Psoas muscle (tissue), 8 donors: Measurements from ENCODE around the gene GMEB2. TPM values are rescaled to one million over a fixed set of nuclear protein-coding genes. Genes with fewer than 3 reads are reported as not detected.

Experiments used
- ATAC-seq, 4 donors: fragments of 200-7000 bp; cut with Tn5 transposase; one replicate each; pipeline ENCODE4 v1.9.1; 2020; ENCODE audit warnings: moderate library complexity in 3 of 4, mild to moderate bottlenecking in 2 of 4
- DNase-seq, 2 donors: peaks; one replicate each; pipeline ENCODE4 v3.0.0-alpha.2; 2020
- H3K27ac ChIP-seq: fragments of 200-600 bp; one replicate; pipeline ENCODE4 v1.8.0; 2022
- H3K27me3 ChIP-seq, 3 donors: fragments of 200-600 bp in 1 of 3; one replicate each; pipeline versions ENCODE4 v1.6.1 to v1.8.0; 2013 to 2022; ENCODE audit warnings: low read length in 2 of 3, mild to moderate bottlenecking in 2 of 3, moderate library complexity in 1 of 3; ENCODE audit not compliant: insufficient read depth in 3 of 3
- H3K36me3 ChIP-seq, 2 donors: fragments of 200-600 bp in 1 of 2; one replicate each; pipeline versions ENCODE4 v1.6.1 to v1.8.0; 2013 to 2022; ENCODE audit warnings: low read depth in 1 of 2, mild to moderate bottlenecking in 1 of 2, moderate library complexity in 1 of 2; ENCODE audit not compliant: insufficient read depth in 1 of 2
- H3K4me1 ChIP-seq: fragments of 200-600 bp; one replicate; pipeline ENCODE4 v1.8.0; 2022
- H3K4me3 ChIP-seq: fragments of 200-600 bp; one replicate; pipeline ENCODE4 v1.8.0; 2022; ENCODE audit warnings: mild to moderate bottlenecking
- H3K9me3 ChIP-seq: fragments of 200-600 bp; one replicate; pipeline ENCODE4 v1.8.0; 2022
- WGBS, 3 donors: extraction: QIAGEN DNeasy Blood & Tissue Kit; methylation state at CpG; one replicate each; pipeline versions ENCODE4 v1.1.6 to v1.1.7; 2013; 5-methylcytosine and 5-hydroxymethylcytosine counted together
- intact Hi-C, 2 donors: fragments of 100-400 bp; cut with DNase I; formaldehyde crosslinking; loops; one replicate each; pipeline versions ENCODE4 v1.11.0 to v1.14.2; 2022
- polyA plus RNA-seq, 3 donors: library from polyadenylated mRNA; stranded (reverse); fragments of 200-250 nt; gene quantifications; one replicate each; pipeline ENCODE4 v1.2.3, GENCODE V29; 2013
- total RNA-seq, 4 donors: library from RNA; stranded (reverse); fragmentation: NEBNext Ultra II Directional in 2 of 4; extraction: Animal tissue kit (Norgen Biotek cat#: 25700) in 2 of 4; gene quantifications; one replicate each; pipeline versions ENCODE4 v1.2.1 to v1.2.4, GENCODE V29; 2021 to 2023
- TF ChIP-seq, protein P1 (sequence below): fragments of 200-600 bp; IDR thresholded peaks from one replicate; pipeline ENCODE4 v1.8.0; 2022; ENCODE audit warnings: antibody characterized with exemption
- donor health status: healthy with polysubstance abuse.
- donor health status: DM: no; HTN: no; CAD: no; lungs with moderate emphysema.
- donor health status: Bipolar disorder and iron deficiency.
- donor health status: healthy.
- donor health status: DM: yes; HTN: yes; CAD: no.
- donor health status: DM: no; HTN: no; CAD: no.
- donor health status: DM: no; HTN: no; CAD: no.
- donor health status: DM: yes; HTN: yes; CAD: no.

Gene GMEB2
- total and polyA plus RNA-seq, 7 donors, result 5.4 to 10.1 (median 8.5) TPM

DNA sequence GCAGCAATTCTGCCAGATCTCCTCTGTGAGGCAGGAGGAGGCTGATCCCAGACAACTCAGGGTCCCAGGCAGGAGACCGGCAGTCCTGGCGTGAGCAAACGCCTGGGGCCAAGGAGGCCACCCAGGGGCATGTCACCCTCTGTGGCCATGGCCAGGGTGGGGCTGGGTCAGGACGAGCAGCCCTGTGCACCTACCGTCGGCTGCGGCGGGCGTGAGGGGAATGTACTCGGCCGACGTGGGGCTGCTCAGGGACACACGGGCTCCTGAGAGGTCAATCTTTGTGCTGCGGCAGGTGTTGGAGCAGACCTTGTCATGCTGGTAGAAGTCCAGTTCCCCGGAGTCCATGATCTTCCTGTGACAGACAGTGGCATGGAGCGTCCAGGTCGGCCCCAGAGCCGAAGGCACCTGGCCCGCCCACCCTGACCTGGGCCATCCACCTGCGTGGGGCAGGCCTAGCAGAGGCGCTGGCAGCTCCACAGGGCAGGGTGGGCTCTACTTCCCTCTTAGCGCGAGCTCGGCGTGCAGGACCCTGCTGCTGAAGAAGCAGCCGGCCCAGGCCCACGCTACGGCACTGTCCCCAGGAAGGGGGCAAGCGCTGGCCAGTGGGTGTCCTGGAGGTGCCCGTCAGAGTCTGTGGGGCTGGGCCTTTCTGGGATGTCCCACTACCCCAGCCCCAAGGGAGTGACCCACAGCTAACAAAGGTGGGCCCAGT, 31.3 kb downstream of the GMEB2 start:
- Histone ChIP-seq H3K4me1 (no peaks in the 10 kb centered on the region), H3K27me3 (no peaks in the 10 kb centered on the region), H3K4me3 (no peak overlapping the region), H3K36me3 (peaks cover 4 to 66% of the 10 kb centered on the region in 2 donors), H3K9me3 (no peaks in the 10 kb centered on the region), H3K27ac (no peak overlapping the region)
- TF ChIP-seq, protein P1, sequence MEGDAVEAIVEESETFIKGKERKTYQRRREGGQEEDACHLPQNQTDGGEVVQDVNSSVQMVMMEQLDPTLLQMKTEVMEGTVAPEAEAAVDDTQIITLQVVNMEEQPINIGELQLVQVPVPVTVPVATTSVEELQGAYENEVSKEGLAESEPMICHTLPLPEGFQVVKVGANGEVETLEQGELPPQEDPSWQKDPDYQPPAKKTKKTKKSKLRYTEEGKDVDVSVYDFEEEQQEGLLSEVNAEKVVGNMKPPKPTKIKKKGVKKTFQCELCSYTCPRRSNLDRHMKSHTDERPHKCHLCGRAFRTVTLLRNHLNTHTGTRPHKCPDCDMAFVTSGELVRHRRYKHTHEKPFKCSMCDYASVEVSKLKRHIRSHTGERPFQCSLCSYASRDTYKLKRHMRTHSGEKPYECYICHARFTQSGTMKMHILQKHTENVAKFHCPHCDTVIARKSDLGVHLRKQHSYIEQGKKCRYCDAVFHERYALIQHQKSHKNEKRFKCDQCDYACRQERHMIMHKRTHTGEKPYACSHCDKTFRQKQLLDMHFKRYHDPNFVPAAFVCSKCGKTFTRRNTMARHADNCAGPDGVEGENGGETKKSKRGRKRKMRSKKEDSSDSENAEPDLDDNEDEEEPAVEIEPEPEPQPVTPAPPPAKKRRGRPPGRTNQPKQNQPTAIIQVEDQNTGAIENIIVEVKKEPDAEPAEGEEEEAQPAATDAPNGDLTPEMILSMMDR, result no peak
- 93 to 96% (median 93%) methylated on average over 25 to 30 of the region's 30 CpGs for WGBS, 3 donors
- no peak for ATAC-seq
- no peak for DNase-seq
- intact Hi-C loops, result no loop called here

DNA sequence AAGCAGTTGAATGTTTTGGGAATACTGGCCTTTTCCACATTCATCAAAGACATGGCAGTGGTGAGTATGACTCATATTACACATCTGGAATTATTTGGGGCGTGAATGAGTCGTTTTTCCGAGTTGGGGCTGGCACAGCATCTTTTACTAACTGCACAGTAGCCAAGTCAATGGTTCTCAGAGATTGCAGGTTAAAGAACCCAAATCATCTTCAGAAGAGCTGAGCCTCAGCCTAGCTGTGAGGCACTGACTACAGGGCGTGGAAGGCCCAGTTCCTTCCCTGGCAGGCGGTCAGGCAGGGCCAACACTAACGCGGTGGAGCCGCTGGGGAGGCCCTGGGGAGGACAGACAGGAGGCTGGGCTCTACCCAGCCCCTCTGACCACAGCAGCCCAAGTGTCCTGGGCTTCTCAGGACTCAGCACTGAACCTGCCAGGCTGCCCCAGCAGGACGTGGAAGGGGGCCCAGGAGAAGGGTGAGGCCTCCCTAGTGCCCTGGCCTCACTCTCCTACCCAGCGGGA, 32.8 kb downstream of the GMEB2 start:
- 58 to 80% (median 68%) methylated on average over 10 of the region's 10 CpGs for WGBS, 3 donors
- intact Hi-C loops, result no loop called here
- Histone ChIP-seq H3K27me3 (no peaks in the 10 kb centered on the region), H3K4me1 (no peaks in the 10 kb centered on the region), H3K36me3 (peaks cover 4 to 69% of the 10 kb centered on the region in 2 donors), H3K27ac (no peak overlapping the region), H3K4me3 (no peak overlapping the region), H3K9me3 (no peaks in the 10 kb centered on the region)
- peak in 1 of 2 donors; percentile 73 for DNase-seq
- ATAC-seq, result peak in 1 of 4 donors; percentile 23
- TF ChIP-seq, protein P1, result no peak

DNA sequence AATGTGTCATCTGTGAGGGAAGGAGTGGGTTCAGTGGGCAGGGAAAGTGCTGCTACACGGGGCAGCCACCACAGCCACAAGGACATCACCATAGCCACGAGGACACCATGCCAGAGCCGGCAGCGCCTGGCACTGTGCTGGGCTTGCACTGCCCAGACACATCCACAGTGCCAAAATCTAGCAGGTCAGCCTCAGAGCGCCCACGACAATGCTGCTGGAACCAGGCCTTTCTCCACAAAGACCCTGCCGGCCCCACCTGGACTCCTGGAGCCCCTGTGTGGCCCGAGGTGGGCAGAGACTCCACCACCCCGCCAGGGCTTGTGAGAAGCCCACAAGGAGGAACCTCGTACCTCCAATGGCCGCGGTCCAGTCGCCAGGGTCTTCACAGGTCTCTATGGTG, 34.2 kb downstream of the GMEB2 start:
- Histone ChIP-seq H3K4me1 (no peaks in the 10 kb centered on the region), H3K27me3 (no peaks in the 10 kb centered on the region), H3K4me3 (no peak overlapping the region), H3K36me3 (peaks cover 4 to 57% of the 10 kb centered on the region in 2 donors), H3K27ac (no peak overlapping the region), H3K9me3 (no peaks in the 10 kb centered on the region)
- no peak for ATAC-seq
- DNase-seq, result no peak
- TF ChIP-seq, protein P1, result no peak
- 69 to 80% (median 80%) methylated on average over 13 of the region's 13 CpGs for WGBS, 3 donors
- intact Hi-C loops, result no loop called here

DNA sequence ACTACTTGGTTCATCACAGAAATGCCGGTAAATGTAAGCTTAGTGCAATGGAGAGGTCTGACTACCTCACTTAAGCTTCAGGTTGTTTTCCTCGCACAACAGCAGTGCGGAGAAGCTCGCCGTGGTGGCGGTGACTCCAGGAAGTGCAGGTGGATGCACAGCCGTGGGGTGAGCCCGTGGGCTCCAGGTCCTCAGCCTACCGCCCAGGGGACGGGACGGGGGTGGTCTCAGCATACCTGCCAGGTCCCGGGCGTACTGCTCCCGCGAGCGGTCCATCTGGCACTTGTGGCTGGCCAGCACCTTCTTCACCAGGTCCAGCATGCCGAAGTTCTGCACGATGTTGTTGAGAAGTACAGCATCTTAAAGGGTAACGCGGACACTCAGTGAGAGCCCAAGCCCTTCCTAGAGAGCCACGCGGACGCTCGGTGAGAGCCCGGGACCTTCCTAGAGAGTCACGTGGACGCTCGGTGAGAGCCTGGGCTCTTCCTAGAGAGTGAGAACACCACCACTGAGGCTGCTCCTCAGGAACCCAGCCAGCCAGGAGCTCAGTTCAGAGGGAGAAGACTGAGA, 35.0 kb downstream of the GMEB2 start:
- ATAC-seq (no peak), DNase-seq (no peak)
- H3K27me3 ChIP-seq, result no peaks in the 10 kb centered on the region
- H3K4me3 ChIP-seq, result no peak overlapping the region
- no peaks in the 10 kb centered on the region for H3K9me3 ChIP-seq
- H3K36me3 ChIP-seq, result peaks cover 4 to 56% of the 10 kb centered on the region in 2 donors
- WGBS, 3 donors, result 94 to 97% (median 95%) methylated on average over 28 of the region's 28 CpGs
- intact Hi-C loops, result no loop called here
- H3K27ac ChIP-seq, result no peak overlapping the region
- H3K4me1 ChIP-seq, result no peaks in the 10 kb centered on the region
- TF ChIP-seq, protein P1, result no peak
